SU-DHL-6 (cell line): ENCODE results near the gene ITGB2.

Experiments
- H2AFZ ChIP-seq: fragments of 200-600 bp; sonication (generic); 2 replicates; pipeline ENCODE4 v1.6.1; 2014; ENCODE audit warnings: low read depth, mild to moderate bottlenecking, moderate library complexity, mixed read lengths, antibody characterized with exemption, low read length; ENCODE audit not compliant: severe bottlenecking
- H3F3A ChIP-seq: fragments of 200-600 bp; shearing (Covaris generic); 2 replicates; pipeline ENCODE4 v1.6.0; 2016; ENCODE audit warnings: antibody characterized with exemption, mild to moderate bottlenecking; ENCODE audit not compliant: insufficient read depth
- H3K27ac ChIP-seq: fragments of 200-600 bp; sonication (generic); 2 replicates; pipeline ENCODE4 v1.5.1; 2016; ENCODE audit warnings: low read depth, mild to moderate bottlenecking, low read length, moderate library complexity, mixed read lengths
- H3K27me3 ChIP-seq: fragments of 200-600 bp; sonication (generic), shearing (Covaris generic); 2 replicates; pipeline ENCODE4 v1.6.0; 2014; ENCODE audit warnings: mild to moderate bottlenecking, low read length
- H3K36me3 ChIP-seq: fragments of 200-600 bp; sonication (generic); 2 replicates; pipeline ENCODE4 v1.6.1; 2014; ENCODE audit warnings: mild to moderate bottlenecking, low read length, mixed read lengths
- H3K4me2 ChIP-seq: fragments of 300-600, 200-600 bp; shearing (Covaris generic), sonication (generic); 2 replicates; pipeline ENCODE4 v1.6.0; 2014; ENCODE audit warnings: low read length, low read depth, mild to moderate bottlenecking; ENCODE audit not compliant: poor library complexity, severe bottlenecking
- H3K4me3 ChIP-seq: fragments of 200-600 bp; sonication (generic); 2 replicates; pipeline ENCODE4 v1.5.1; 2014; ENCODE audit warnings: antibody characterized with exemption, low read length, mild to moderate bottlenecking, mixed read lengths; ENCODE audit not compliant: insufficient read depth, poor library complexity, severe bottlenecking
- H3K79me2 ChIP-seq: fragments of 200-600 bp; sonication (generic); 2 replicates; pipeline ENCODE4 v1.6.1; 2014; ENCODE audit warnings: mild to moderate bottlenecking, low read length, moderate library complexity; ENCODE audit not compliant: insufficient read depth
- H3K9ac ChIP-seq: fragments of 200-600 bp; sonication (generic); 2 replicates; pipeline ENCODE4 v1.7.0; 2014; ENCODE audit warnings: mild to moderate bottlenecking, low read length
- H3K9me2 ChIP-seq: fragments of 200-600 bp; sonication (generic); replicated peaks from 2 replicates; pipeline ENCODE4 v1.6.1; 2014; ENCODE audit warnings: low read length; ENCODE audit not compliant: insufficient read depth
- H3K9me3 ChIP-seq: fragments of 200-600 bp; sonication (generic); 2 replicates; pipeline ENCODE4 v1.6.1; 2014; ENCODE audit warnings: low read length, mixed read lengths; ENCODE audit not compliant: insufficient read depth
- H4K20me1 ChIP-seq: fragments of 200-600 bp; sonication (generic); 2 replicates; pipeline ENCODE4 v1.6.1; 2014; ENCODE audit warnings: low read depth, mild to moderate bottlenecking, antibody characterized with exemption, low read length, moderate library complexity, mixed read lengths
- EZH2phosphoT487 ChIP-seq: fragments of 200-600 bp; sonication (generic), shearing (Covaris generic); conservative IDR thresholded peaks from 2 replicates; pipeline ENCODE4 v1.6.1; 2018; ENCODE audit warnings: mild to moderate bottlenecking, antibody characterized with exemption, low read length, moderate library complexity, mixed read lengths
- TF ChIP-seq, protein P1 (sequence below): fragments of 200-600 bp; sonication (generic); IDR thresholded peaks from one replicate; pipeline ENCODE4 v1.5.1; 2017; ENCODE audit warnings: antibody characterized with exemption, mild to moderate bottlenecking, low read length, moderate library complexity; ENCODE audit not compliant: insufficient read depth, poor library complexity, severe bottlenecking

Gene ITGB2

GRCh38 chr21:44900559-44901251 lies 20.0 kb downstream of the ITGB2 start:
- Histone ChIP-seq H4K20me1 (no peaks in the 10 kb centered on the region), H3K27me3 (no peaks in the 10 kb centered on the region), H3K4me3 (no peak overlapping the region), H3F3A (no peaks in the 10 kb centered on the region), H3K4me2 (no peak overlapping the region), H3K9me3 (no peaks in the 10 kb centered on the region), H3K36me3 (no peaks in the 10 kb centered on the region), H3K9ac (no peak overlapping the region), H3K9me2 (no peaks in the 10 kb centered on the region), H2AFZ (no peak overlapping the region), H3K79me2 (no peaks in the 10 kb centered on the region), H3K27ac (no peak overlapping the region)
- TF ChIP-seq EZH2phosphoT487: no peak
- TF ChIP-seq, protein P1, sequence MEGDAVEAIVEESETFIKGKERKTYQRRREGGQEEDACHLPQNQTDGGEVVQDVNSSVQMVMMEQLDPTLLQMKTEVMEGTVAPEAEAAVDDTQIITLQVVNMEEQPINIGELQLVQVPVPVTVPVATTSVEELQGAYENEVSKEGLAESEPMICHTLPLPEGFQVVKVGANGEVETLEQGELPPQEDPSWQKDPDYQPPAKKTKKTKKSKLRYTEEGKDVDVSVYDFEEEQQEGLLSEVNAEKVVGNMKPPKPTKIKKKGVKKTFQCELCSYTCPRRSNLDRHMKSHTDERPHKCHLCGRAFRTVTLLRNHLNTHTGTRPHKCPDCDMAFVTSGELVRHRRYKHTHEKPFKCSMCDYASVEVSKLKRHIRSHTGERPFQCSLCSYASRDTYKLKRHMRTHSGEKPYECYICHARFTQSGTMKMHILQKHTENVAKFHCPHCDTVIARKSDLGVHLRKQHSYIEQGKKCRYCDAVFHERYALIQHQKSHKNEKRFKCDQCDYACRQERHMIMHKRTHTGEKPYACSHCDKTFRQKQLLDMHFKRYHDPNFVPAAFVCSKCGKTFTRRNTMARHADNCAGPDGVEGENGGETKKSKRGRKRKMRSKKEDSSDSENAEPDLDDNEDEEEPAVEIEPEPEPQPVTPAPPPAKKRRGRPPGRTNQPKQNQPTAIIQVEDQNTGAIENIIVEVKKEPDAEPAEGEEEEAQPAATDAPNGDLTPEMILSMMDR: no peak

- no peaks in the 10 kb centered on the region for H4K20me1 ChIP-seq
- no peak for TF ChIP-seq EZH2phosphoT487
- TF ChIP-seq, protein P1: no peak
- no peaks in the 10 kb centered on the region for H3K27me3 ChIP-seq
- H3K79me2 ChIP-seq: no peaks in the 10 kb centered on the region
- H3K9ac ChIP-seq: no peak overlapping the region
- H3K27ac ChIP-seq: no peak overlapping the region
- no peak overlapping the region for H3K4me2 ChIP-seq
- no peaks in the 10 kb centered on the region for H3K36me3 ChIP-seq
- H3F3A ChIP-seq: no peaks in the 10 kb centered on the region
- H3K9me3 ChIP-seq: no peaks in the 10 kb centered on the region
- H3K9me2 ChIP-seq: no peaks in the 10 kb centered on the region
- H3K4me3 ChIP-seq: no peak overlapping the region
- H2AFZ ChIP-seq: no peak overlapping the region
These were observed 20.7 kb downstream of the ITGB2 start for GRCh38 chr21:44899768-44900558.

- no peaks in the 10 kb centered on the region for H3F3A ChIP-seq
- no peaks in the 10 kb centered on the region for H3K79me2 ChIP-seq
- no peak overlapping the region for H2AFZ ChIP-seq
- H3K36me3 ChIP-seq: no peaks in the 10 kb centered on the region
- no peaks in the 10 kb centered on the region for H3K27me3 ChIP-seq
- no peaks in the 10 kb centered on the region for H3K9me3 ChIP-seq
- H3K9ac ChIP-seq: no peak overlapping the region
- no peak overlapping the region for H3K4me3 ChIP-seq
- no peak for TF ChIP-seq EZH2phosphoT487
- TF ChIP-seq, protein P1: no peak
- H3K4me2 ChIP-seq: no peak overlapping the region
- H3K9me2 ChIP-seq: no peaks in the 10 kb centered on the region
- H4K20me1 ChIP-seq: no peaks in the 10 kb centered on the region
- H3K27ac ChIP-seq: no peak overlapping the region
These were observed 21.6 kb downstream of the ITGB2 start for GRCh38 chr21:44898851-44899767.
